GM12873 (cell line): ENCODE results near the gene CNN2.

Experiments used
- CTCF ChIP-seq: IDR thresholded peaks from 2 replicates; pipeline ENCODE4 v1.5.1; 2012; ENCODE audit warnings: low read depth, mild to moderate bottlenecking, moderate library complexity, low read length, control low read depth; ENCODE audit not compliant: insufficient read depth; ENCODE audit errors: missing control alignments

Gene CNN2

DNA sequence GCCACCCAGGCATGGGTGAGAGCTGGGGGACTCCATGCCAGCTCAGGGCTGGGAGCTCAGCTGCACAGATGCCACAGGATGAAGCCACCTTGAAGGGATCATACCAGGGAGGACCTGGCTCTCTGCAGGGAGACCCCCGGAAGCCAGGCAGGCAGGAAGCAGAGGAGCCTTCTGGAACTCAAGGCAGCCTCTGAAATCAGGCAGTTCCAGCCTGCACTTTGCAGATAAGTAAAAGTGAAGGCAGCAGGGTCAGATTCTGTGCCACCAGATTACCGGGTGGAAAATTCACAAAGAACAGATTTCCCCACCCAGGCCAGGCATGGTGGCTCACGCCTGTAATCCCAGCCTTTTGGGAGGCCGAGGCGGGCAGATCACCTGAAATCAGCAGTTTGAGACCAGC, 8.0 kb upstream of the CNN2 start:
- TF ChIP-seq CTCF: no peak

- TF ChIP-seq CTCF: no peak
Observed at GRCh38 chr19:1018932-1019615, 7.3 kb upstream of the CNN2 start.

DNA sequence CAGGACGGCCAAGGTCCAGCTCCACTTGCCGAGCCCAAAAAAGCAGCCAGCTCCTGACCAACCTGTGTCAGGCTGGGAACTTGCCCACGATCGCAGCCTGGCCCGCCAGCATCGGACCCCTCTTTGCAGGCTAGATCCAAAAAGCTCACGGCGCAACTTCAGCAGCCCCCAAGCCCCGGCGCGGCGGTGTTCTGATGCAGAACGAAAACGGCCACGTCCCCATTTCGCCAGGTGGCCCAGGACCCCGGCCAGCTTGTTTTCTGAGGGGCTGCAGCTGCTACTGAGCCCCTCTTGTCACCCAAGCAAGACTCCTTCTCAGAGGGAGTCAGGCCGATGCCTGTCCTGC, 6.8 kb upstream of the CNN2 start:
- TF ChIP-seq CTCF: no peak

- TF ChIP-seq CTCF: no peak
Observed at GRCh38 chr19:1019980-1020867, 6.2 kb upstream of the CNN2 start.

- TF ChIP-seq CTCF: no peak
Observed at GRCh38 chr19:1020868-1021425, 5.5 kb upstream of the CNN2 start, which contains the start of gene TMEM259. TMEM259 (minus strand) TSS chr19:1021123; CDS start chr19:1020996, 127 bp downstream.

GRCh38 chr19:1026783-1027649, 608 bp downstream of the CNN2 start:
- TF ChIP-seq CTCF: no peak

DNA sequence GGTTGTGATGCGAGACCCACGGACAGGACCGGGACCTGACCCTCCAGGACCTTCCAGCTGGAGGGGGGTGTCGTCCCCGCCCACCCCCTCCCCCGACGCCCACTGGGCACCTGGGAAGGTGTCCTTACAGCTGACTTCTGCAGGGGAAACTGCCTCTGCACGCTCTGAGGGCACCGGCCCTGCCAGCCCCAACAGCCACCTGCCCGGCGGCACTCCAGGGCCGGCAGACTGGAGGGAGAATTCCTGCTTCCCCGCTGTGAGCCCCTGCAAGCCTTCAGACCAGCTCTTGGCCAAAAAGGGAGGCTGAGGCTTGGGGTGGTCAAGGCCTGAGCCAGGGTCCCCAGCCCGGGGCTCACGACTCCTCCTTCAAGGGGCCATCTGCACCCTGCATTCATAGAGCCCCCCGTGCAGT, 1.2 kb downstream of the CNN2 start:
- no peak for TF ChIP-seq CTCF
